ENCODE measurements around the gene IL18.

DNA sequence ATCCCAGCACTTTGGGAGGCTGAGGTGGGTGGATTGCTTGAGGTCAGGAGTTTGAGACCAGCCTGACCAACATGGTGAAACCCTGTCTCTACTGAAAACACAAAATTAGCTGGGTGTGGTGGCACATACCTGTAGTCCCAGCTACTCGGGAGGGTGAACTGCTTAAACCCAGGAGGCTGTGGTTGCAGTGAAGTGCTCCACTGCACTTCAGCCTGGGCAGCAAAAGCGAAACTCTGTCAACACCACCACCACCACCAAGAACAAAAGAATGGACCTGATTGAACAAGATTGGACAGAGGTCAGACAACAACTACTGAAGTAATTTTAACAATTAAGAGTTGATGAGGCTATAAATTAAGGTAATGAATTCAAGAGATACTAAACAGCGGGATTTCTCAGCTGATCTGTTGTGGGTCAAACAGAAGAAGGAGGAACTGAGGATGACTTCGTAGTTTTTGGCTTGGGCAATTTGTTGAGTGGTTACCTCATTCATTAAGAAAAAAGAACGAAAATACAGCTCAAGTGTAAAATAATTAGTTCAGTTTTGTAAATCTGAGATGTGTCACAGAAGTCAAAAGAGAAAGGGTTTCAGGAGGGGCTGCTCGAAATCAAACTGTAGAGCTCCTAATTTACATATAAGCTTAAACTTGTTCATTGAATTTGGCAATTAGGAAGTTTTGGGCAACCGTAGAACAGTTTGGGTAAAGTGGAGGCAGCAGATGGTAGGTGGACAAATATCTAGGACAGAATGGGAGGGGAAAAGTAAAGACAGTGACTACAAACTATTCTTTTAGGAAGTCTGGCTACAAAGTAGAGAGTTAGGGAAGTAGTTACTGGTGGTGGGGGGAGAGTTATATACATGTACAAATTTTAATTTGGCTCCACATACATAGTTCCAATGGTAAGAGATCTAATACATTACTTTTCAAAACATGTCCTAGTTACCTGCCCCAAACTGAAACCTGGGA lies 4.5 kb downstream of the IL18 start:
- TF ChIP-seq, protein P1, sequence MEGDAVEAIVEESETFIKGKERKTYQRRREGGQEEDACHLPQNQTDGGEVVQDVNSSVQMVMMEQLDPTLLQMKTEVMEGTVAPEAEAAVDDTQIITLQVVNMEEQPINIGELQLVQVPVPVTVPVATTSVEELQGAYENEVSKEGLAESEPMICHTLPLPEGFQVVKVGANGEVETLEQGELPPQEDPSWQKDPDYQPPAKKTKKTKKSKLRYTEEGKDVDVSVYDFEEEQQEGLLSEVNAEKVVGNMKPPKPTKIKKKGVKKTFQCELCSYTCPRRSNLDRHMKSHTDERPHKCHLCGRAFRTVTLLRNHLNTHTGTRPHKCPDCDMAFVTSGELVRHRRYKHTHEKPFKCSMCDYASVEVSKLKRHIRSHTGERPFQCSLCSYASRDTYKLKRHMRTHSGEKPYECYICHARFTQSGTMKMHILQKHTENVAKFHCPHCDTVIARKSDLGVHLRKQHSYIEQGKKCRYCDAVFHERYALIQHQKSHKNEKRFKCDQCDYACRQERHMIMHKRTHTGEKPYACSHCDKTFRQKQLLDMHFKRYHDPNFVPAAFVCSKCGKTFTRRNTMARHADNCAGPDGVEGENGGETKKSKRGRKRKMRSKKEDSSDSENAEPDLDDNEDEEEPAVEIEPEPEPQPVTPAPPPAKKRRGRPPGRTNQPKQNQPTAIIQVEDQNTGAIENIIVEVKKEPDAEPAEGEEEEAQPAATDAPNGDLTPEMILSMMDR (IDR thresholded peaks at IDR 0.05): no peak
- TF ChIP-seq MYC (IDR thresholded peaks at IDR 0.05; ENCODE audit: borderline replicate concordance, low read length) (no peak), EP300 (IDR thresholded peaks at IDR 0.05) (no peak), KDM5A (IDR thresholded peaks at IDR 0.05) (no peak), POLR2A (IDR thresholded peaks at IDR 0.05; ENCODE audit: low read length) (no peak), GATA3 (IDR thresholded peaks at IDR 0.05; ENCODE audit: borderline replicate concordance) (no peak)
- TF ChIP-seq, protein P2, sequence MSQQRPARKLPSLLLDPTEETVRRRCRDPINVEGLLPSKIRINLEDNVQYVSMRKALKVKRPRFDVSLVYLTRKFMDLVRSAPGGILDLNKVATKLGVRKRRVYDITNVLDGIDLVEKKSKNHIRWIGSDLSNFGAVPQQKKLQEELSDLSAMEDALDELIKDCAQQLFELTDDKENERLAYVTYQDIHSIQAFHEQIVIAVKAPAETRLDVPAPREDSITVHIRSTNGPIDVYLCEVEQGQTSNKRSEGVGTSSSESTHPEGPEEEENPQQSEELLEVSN (IDR thresholded peaks at IDR 0.05; ENCODE audit: borderline replicate concordance, low read depth): no peak
